ENCODE results near the gene C4A.
"Not testable (repeated sequence)": the region's sequence is repeated elsewhere in the genome, so short reads cannot be mapped to it uniquely, and the experiment has no call there.

C4A gene

DNA sequence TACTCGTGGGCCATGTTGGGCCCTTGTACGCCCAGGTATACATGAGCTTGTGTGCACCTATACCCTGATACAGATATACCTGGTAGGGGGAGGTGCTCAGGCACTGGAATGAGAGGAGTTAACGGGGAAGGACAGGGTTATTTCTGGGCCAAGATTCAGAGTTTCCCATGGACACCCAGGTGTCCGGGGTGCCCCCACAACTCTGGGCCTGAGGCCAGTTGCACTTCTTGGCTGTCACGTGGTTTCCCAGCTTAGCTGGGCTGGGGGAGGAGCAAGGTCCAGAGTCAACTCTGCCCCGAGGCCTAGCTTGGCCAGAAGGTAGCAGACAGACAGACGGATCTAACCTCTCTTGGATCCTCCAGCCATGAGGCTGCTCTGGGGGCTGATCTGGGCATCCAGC, at the start of gene C4A:
TSS of gene C4A (plus strand) at position 314 of the 400 bp plus-strand sequence. CDS start at position 365, 51 bp downstream.
- not testable (repeated sequence) for DNase-seq

DNA sequence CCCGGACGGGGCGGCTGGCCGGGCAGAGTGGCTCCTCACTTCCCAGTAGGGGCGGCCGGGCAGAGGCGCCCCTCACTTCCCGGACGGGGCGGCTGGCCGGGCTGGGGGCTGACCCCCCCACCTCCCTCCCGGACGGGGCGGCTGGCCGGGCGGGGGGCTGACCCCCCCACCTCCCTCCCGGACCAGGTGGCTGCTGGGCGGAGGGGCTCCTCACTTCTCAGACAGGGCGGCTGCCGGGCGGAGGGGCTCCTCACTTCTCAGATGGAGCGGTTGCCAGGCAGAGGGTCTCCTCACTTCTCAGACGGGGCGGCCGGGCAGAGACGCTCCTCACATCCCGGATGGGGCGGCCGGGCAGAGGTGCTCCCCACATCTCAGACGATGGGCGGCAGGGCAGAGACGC, 49.7 kb upstream of the C4A start:
- not testable (repeated sequence) for DNase-seq

DNA sequence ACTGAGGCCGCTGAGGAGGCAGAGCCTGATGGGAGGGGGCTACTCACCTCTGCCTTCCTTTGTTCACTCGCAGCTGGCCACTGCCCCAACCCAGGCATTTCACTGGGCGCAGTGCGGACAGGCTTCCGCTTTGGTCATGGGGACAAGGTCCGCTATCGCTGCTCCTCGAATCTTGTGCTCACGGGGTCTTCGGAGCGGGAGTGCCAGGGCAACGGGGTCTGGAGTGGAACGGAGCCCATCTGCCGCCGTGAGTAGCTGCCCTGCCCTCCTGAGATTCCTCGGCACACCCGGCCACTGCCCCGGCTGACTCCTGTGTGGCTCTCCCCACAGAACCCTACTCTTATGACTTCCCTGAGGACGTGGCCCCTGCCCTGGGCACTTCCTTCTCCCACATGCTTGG, 48.3 kb upstream of the C4A start:
- DNase-seq: no peak

DNA sequence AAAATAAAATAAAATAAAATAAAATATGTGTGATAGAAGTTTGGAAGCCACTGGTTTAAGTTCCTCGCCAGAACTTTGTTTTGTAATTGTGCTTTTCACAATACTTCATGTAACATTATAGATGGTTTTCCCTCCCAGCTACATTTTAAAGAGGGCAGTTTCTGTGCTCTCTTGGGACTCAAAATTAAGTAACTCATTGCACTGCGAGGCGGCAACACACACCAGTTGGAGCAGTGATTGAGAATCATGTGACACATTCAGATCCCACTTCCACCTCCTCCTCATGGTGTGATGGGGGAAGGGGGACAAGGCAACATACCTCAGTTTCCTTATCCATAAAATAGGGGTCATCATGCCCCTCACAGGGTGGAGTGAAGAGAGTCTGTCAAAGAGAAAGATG, 46.8 kb upstream of the C4A start:
- DNase-seq: no peak

DNA sequence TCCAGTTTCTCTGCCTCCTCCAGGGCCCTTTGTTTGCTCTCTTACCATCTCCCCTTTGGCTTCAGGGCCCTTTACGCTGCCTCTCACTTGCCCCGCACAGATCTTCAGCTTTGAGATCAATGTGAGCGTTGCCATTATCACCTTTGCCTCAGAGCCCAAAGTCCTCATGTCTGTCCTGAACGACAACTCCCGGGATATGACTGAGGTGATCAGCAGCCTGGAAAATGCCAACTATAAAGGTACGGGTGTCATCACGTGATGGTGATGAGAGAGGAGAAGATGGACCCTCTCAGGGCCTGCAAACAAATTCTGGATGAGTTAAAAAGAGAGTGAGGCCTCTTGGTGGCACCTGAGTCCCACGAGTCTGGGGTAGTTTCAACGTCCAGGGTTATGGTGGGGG, 46.0 kb upstream of the C4A start:
- no peak for DNase-seq

DNA sequence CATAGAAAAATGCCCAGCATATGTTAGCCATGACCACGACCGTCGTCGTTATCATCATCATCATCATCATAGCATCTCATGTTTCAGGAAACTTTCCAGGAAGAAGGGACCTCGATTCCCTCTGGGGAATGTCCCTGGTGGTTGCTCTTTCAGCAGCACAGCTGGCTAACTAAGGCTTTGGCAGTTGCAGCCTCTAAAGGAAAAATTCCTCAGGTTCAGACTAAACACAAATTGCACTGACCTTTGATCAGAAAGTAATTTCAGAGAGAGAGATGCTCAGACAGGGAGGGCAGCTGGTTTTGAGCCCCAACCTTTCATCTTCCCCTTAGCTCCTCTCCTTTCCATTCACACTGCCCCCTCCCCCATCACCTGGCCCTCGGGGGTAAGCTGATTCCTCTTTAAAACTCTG, 41.6 kb upstream of the C4A start:
- peak; percentile 9 for DNase-seq

DNA sequence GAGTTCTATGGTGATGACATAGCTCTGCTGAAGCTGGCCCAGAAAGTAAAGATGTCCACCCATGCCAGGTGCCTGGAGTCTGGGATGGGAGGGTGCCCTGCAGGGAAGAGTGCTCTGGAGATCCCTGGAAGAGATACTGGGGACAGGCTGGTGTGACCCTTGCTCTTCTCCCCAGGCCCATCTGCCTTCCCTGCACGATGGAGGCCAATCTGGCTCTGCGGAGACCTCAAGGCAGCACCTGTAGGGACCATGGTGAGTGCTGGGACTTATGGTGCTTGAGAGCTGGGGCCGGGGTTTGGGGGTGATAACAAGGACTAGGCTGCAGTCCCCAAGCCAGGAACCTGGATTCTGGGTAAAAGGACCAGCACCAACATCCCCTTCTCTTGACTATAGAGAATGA, 38.1 kb upstream of the C4A start:
- no peak for DNase-seq

DNA sequence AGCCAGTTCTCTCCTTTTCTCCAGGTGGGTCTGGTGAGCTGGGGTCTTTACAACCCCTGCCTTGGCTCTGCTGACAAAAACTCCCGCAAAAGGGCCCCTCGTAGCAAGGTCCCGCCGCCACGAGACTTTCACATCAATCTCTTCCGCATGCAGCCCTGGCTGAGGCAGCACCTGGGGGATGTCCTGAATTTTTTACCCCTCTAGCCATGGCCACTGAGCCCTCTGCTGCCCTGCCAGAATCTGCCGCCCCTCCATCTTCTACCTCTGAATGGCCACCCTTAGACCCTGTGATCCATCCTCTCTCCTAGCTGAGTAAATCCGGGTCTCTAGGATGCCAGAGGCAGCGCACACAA, 36.7 kb upstream of the C4A start:
- DNase-seq: no peak

DNA sequence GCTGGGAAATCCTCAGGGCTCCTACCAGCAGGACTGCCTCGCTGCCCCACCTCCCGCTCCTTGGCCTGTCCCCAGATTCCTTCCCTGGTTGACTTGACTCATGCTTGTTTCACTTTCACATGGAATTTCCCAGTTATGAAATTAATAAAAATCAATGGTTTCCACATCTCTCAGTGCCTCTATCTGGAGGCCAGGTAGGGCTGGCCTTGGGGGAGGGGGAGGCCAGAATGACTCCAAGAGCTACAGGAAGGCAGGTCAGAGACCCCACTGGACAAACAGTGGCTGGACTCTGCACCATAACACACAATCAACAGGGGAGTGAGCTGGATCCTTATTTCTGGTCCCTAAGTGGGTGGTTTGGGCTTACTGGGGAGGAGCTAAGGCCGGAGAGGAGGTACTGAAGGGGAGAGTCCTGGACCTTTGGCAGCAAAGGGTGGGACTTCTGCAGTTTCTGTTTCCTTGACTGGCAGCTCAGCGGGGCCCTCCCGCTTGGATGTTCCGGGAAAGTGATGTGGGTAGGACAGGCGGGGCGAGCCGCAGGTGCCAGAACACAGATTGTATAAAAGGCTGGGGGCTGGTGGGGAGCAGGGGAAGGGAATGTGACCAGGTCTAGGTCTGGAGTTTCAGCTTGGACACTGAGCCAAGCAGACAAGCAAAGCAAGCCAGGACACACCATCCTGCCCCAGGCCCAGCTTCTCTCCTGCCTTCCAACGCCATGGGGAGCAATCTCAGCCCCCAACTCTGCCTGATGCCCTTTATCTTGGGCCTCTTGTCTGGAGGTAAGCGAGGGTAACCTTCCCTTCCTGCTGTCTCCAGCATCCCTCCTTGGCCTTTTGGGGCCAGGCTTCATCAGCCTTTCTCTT, 36.1 kb upstream of the C4A start, which contains the start of gene CFB:
TSS of gene CFB (plus strand) at position 589 of the 863 bp plus-strand sequence. CDS start at position 716, 127 bp downstream.
- peak; percentile 91 for DNase-seq

DNA sequence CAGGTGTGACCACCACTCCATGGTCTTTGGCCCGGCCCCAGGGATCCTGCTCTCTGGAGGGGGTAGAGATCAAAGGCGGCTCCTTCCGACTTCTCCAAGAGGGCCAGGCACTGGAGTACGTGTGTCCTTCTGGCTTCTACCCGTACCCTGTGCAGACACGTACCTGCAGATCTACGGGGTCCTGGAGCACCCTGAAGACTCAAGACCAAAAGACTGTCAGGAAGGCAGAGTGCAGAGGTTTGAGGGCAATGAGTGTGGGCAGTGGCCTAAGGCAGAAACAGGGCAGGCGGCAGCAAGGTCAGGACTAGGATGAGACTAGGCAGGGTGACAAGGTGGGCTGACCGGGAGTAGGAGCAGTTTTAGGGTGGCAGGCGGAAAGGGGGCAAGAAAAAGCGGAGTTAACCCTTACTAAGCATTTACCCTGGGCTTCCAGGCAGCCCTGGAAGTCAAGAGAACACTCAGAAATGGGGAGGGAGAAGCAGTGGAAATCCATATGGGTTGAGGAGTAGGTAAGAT, 35.4 kb upstream of the C4A start:
- DNase-seq: no peak

DNA sequence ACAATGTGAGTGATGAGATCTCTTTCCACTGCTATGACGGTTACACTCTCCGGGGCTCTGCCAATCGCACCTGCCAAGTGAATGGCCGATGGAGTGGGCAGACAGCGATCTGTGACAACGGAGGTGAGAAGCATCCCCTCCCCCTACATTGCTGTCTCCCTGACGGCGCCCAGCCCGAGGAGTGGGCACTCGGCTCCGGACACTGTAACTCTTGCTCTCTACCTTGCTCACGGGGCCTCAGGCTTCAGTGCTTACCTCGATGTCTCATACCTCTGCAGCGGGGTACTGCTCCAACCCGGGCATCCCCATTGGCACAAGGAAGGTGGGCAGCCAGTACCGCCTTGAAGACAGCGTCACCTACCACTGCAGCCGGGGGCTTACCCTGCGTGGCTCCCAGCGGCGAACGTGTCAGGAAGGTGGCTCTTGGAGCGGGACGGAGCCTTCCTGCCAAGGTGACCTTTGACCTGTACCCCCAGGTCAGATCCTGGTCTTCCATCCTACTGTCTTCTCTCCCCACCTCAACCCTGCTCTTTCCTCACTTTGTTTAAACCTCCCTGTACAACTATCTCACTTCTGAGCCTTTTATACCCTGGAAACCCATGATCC, 34.7 kb upstream of the C4A start:
- no peak for DNase-seq

DNA sequence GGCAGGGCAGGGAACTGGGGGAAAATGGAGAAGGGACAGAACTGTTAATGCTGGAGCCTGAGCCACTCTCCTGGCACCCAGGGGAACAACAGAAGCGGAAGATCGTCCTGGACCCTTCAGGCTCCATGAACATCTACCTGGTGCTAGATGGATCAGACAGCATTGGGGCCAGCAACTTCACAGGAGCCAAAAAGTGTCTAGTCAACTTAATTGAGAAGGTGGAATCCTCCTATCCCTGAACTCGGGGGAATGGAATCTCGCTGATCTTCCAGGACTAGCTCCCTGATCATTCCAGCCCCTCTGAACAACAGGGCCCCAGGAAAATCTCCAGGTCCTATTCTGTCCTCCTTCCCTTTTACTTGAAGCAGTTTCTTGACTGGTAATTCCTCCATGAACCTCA, 34.0 kb upstream of the C4A start:
- DNase-seq: no peak

DNA sequence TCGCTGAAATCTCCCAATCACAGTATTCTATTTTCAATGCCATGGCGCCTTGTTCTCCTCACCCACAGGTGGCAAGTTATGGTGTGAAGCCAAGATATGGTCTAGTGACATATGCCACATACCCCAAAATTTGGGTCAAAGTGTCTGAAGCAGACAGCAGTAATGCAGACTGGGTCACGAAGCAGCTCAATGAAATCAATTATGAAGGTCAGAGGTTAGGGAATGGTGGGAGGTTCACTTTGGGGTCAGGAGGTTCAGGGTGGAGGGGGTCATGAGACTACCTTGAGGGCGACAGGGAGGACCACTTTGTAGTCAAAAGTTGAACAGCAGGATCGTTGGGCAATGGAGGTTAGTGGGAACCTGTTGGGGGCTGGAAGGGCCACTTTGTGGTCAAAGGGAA, 33.6 kb upstream of the C4A start:
- no peak for DNase-seq

DNA sequence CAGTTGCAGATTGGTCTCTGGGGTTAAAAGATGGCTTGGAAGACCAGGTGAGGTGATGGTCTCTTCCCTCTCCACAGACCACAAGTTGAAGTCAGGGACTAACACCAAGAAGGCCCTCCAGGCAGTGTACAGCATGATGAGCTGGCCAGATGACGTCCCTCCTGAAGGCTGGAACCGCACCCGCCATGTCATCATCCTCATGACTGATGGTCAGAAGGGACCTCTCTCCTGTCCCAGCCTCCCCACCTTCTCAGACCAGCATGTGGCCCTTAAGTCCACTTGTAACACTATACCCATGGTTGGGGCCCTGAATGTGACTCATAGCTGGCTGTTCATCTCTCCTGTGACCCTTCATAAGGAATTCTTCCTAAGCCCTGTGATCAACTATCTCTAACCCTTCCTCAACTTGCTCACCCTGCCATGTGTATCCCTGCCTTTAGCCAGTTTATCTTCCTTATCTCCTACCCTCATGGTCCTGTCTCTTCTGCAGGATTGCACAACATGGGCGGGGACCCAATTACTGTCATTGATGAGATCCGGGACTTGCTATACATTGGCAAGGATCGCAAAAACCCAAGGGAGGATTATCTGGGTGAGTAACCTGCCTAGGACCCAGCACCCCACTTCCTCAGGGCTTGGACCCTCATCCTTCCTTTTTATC, 33.0 kb upstream of the C4A start:
- DNase-seq: peak; percentile 55

DNA sequence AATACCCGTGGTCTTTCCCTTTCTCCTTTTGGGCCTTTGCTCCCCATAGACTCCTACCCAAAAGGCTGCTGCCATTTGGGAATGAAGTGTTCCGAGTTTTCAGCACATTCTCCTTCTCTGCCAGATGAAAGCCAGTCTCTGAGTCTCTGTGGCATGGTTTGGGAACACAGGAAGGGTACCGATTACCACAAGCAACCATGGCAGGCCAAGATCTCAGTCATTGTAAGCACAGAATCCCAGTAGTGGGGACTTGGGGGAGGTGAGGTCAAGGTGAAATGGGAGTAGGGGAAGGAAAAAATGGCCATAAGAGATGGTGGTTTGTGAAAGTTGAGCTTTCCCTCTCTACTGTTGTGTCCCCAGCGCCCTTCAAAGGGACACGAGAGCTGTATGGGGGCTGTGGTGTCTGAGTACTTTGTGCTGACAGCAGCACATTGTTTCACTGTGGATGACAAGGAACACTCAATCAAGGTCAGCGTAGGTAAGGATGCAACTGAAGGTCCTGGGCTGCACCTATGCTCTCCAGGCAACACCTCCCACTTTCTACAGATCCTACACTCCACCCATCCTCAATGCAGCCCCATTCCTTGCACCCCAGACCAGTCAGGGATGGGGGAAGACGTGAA, 31.8 kb upstream of the C4A start:
- no peak for DNase-seq

DNA sequence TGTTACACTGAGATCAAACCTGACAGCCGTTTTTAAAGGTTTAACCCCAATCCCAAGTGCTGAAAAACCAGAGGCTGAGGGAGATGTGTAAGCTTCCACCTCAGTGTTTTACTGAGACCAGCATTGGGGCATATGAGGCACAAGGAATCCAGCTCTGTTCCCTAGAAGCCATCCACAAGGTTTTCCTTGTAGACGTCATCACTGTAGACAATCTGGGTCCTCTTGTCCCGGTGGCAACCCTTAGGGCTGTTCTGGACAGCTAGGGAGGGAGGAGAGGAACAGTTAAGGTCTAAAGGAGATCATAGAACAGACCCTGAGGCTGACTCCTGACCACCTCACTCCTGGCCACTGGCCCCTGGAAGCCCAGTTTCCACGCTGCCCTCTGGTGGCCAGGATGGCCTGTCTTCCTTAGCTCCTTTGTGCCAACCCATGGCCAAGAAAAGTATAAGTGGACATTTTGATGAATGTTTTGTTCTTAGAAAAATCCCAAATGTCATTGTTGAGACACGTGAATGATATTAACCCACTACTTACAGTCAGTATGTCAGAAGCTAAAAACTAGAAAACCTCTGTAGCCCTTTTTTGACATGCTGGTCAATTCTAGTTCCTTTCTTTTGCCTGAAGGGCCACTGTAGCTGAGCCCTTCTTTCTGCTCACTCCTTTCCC, 29.6 kb upstream of the C4A start:
- DNase-seq: peak; percentile 57

DNA sequence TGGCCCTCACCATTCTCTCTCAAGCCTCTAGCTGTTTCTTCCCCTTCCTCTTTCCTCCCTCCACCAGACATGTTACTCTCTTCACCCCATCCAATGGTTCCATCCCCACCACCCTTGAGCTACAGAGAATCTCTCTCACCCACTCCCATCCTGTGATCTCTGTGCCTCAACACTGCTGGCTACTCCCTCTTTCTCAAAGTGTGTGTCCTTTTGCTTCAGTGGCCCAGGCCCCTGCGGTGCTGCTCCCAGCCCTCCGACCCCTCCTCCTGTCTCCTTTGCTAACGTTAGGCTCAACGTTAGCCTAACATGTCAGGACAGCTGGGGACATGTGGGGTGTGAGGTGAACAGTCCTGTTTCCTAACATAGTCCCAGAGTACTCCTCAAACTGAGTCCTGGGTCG, 29.0 kb upstream of the C4A start:
- no peak for DNase-seq

DNA sequence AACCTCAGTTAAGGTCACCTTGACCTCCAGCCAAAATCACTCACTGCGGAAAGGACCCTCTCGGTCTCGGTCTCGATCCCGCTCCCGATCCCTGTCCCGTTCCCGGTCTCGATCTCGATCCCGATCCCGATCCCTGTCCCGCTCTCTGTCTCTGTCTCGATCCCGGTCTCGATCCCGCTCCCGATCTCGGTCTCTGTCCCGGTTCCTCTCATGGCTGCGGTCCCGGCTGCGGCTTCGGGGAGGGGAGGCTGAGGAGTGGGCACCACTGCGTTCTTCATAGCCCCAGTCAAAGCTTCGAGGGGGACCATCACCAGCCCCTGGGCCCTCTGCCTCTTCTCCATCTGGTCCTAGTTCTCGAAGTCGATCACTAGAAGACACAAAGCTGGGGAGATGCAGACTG, 27.3 kb upstream of the C4A start:
- no peak for DNase-seq

DNA sequence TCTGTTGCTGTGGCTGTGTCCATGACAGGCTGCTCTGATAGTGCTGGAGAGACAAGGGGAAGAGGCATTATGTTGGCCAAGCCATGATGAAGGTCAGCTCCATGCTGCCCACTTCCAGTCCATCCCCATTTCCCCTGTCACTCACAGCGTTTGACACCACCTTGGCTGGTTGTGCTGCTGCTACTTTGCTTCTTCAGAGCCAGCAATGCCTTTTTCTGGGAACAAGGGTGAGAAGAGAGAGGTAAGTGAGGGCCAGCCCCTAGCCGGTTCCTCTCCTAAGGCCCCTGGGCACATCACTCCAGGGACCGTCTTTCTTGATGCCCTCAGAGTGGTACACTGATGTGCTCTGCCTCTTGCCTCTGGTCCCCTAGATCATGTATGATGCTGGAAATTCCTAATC, 25.1 kb upstream of the C4A start:
- no peak for DNase-seq

DNA sequence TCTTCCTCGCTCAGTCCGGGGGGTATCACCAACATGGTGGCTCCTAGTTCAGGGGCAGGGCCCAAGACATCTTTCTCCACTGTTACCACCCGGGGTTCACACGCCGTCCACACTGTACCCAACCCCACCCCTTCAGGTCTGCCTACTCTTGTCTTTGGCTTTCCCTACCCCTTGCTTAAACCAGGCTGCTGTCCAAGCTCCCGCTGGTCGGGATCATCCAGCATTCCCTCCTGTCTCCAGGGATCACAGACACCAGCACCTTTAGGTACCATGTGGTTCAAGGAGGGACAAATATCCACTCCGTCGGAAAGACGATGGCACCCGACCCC, 23.5 kb upstream of the C4A start:
- no peak for DNase-seq

DNA sequence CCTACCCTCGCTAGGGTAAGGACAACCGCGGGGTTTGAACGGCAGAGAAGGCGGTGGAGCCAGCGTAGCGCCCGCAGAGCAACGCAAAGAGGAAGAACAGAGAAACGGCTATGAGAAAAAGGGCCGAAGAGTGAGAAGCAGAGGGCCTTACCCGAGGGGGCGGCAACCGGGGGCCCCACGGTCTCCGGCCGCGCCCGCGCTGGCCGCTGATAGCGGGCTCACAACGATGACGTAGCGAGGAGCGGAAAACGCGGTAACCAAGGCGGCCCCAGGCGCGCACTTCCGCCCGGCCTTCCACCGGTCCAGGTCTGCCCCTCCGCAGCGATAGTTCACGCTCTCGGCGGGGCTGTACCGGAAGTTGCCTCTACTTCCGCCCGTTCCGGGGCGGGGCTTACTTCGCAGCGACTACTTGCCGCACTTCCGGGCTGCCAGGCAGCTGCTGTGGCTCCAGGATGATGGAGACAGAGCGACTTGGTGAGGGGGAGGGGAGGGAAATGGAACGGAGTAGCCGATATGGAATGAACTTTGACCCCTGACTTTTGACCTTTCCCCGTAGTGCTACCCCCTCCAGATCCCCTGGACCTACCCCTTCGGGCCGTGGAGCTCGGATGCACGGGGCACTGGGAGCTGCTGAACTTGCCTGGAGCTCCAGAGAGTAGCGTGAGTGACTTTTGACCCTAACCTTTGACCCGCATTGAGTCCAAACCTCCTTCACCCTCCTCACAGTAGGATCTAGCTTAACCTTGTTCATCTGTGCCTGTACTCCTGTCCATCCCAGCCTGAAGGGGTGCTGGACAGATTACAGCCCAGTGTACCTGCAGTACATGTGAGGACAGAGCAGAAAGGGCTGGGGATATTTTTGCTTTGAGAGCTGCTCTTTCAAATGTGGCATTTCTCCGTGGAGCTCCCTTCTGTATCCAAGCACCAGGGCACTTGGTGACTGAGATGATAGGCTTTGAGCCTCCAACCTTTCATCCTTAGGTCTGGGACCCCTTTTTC, 22.8 kb upstream of the C4A start, which contains the start of the genes NELFE and SKIC2:
TSS of gene NELFE (minus strand) at position 231 of the 999 bp plus-strand sequence. CDS start 525 bp downstream, outside the sequence.
TSS of gene SKIC2 (plus strand) at position 435 of the 999 bp plus-strand sequence. CDS start at position 453, 18 bp downstream.
- peak; percentile 99 for DNase-seq
